Measurements from ENCODE around the gene MIA.
"Not testable (repeated sequence)": the region's sequence is repeated elsewhere in the genome, so short reads cannot be mapped to it uniquely, and the experiment has no call there.

Gene MIA

GRCh38 chr19:40750874-40751537 lies 24.3 kb upstream of the MIA start, which contains the start of gene SNRPA:
TSS of gene SNRPA (plus strand) at chr19:40751203. CDS start at chr19:40751409, 206 bp downstream.
- peak; percentile 95 for DNase-seq

- DNase-seq = no peak
These were observed 23.0 kb upstream of the MIA start for GRCh38 chr19:40752257-40752781.

GRCh38 chr19:40754611-40755247 lies 20.6 kb upstream of the MIA start:
- DNase-seq = peak; percentile 52

- no peak for DNase-seq
These were observed 20.1 kb upstream of the MIA start for GRCh38 chr19:40755248-40755624.

GRCh38 chr19:40755791-40756190 lies 19.5 kb upstream of the MIA start:
- no peak for DNase-seq

GRCh38 chr19:40756502-40757110 lies 18.7 kb upstream of the MIA start:
- peak; percentile 43 for DNase-seq

GRCh38 chr19:40758491-40758890 lies 16.8 kb upstream of the MIA start:
- no peak for DNase-seq

GRCh38 chr19:40759352-40759751 lies 16.0 kb upstream of the MIA start:
- DNase-seq = no peak

GRCh38 chr19:40762754-40763470 lies 12.4 kb upstream of the MIA start:
- no peak for DNase-seq

GRCh38 chr19:40763526-40763925 lies 11.8 kb upstream of the MIA start:
- DNase-seq = no peak

- DNase-seq = no peak
These were observed 11.4 kb upstream of the MIA start for GRCh38 chr19:40763963-40764362.

GRCh38 chr19:40766385-40766784 lies 8.9 kb upstream of the MIA start:
- DNase-seq = not testable (repeated sequence)

- DNase-seq = no peak
These were observed 6.5 kb upstream of the MIA start for GRCh38 chr19:40768869-40769268.

GRCh38 chr19:40771101-40771862 lies 4.0 kb upstream of the MIA start:
- not testable (repeated sequence) for DNase-seq

- no peak for DNase-seq
These were observed 306 bp downstream of the MIA start for GRCh38 chr19:40775632-40776022.

- DNase-seq = no peak
These were observed 1.0 kb downstream of the MIA start for GRCh38 chr19:40776364-40776763.

- DNase-seq = peak; percentile 87
These were observed 1.8 kb downstream of the MIA start for GRCh38 chr19:40776932-40777644.

GRCh38 chr19:40777645-40777936 lies 2.3 kb downstream of the MIA start:
- DNase-seq = no peak

GRCh38 chr19:40777937-40778705 lies 2.8 kb downstream of the MIA start, which contains the start of gene RAB4B:
TSS of gene RAB4B (plus strand) at chr19:40778247. CDS start at chr19:40778376, 129 bp downstream.
- peak; percentile 100 for DNase-seq

- DNase-seq = no peak
These were observed 3.5 kb downstream of the MIA start for GRCh38 chr19:40778706-40779284.

GRCh38 chr19:40780582-40780981 lies 5.3 kb downstream of the MIA start:
- DNase-seq = no peak
